HUES6 (cell line): ENCODE data around the gene CATSPERB.

Source experiments
- H3K27ac ChIP-seq: 2 replicates; pipeline ENCODE4 v1.7.0; 2013; ENCODE audit warnings: low read depth, mild to moderate bottlenecking, low read length, inconsistent platforms
- H3K27me3 ChIP-seq: 2 replicates; pipeline ENCODE4 v1.6.1; 2013; ENCODE audit warnings: low read length; ENCODE audit not compliant: control insufficient read depth, insufficient read depth
- H3K36me3 ChIP-seq: 2 replicates; pipeline ENCODE4 v1.6.1; 2013; ENCODE audit warnings: low read length; ENCODE audit not compliant: control insufficient read depth, insufficient read depth
- H3K4me1 ChIP-seq: 2 replicates; pipeline ENCODE4 v1.6.1; 2013; ENCODE audit warnings: low read length; ENCODE audit not compliant: control insufficient read depth, insufficient read depth
- H3K4me3 ChIP-seq: 2 replicates; pipeline ENCODE4 v1.5.1; 2013; ENCODE audit warnings: low read depth, low read length
- H3K9ac ChIP-seq: one replicate; pipeline ENCODE4 v1.6.1; 2013; ENCODE audit warnings: mild to moderate bottlenecking, low read length
- H3K9me3 ChIP-seq: 2 replicates; pipeline ENCODE4 v1.6.1; 2013; ENCODE audit warnings: low read depth, low read length; ENCODE audit not compliant: control insufficient read depth, insufficient read depth

CATSPERB gene

DNA sequence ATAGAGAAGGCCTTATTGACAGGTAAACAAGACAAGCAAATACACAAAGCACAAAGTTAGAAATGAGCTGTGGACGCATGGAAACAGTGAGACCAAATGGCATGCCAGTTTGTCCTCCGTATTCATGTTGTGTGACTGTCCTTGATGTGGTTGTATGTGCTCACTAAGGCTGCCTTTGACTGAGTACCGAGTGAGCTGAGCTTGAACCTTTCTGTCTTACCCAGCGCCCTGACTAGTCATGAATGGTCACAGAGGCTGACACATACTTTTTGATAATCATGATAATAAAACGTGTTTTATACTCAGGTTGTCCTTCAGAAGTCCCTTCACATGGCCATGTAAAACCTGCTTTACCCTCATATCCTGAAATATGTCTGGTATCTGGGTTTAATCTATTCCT, 553 bp upstream of the CATSPERB start:
- Histone ChIP-seq H3K36me3 (no peaks in the 10 kb centered on the region), H3K9me3 (no peaks in the 10 kb centered on the region), H3K4me1 (no peaks in the 10 kb centered on the region), H3K9ac (no peak overlapping the region), H3K27ac (no peak overlapping the region), H3K4me3 (no peak overlapping the region), H3K27me3 (no peaks in the 10 kb centered on the region)

GRCh38 chr14:91731018-91731417, 868 bp downstream of the CATSPERB start:
- Histone ChIP-seq H3K27me3 (no peaks in the 10 kb centered on the region), H3K9me3 (no peaks in the 10 kb centered on the region), H3K4me3 (no peak overlapping the region), H3K4me1 (no peaks in the 10 kb centered on the region), H3K27ac (no peak overlapping the region), H3K36me3 (no peaks in the 10 kb centered on the region), H3K9ac (no peak overlapping the region)

DNA sequence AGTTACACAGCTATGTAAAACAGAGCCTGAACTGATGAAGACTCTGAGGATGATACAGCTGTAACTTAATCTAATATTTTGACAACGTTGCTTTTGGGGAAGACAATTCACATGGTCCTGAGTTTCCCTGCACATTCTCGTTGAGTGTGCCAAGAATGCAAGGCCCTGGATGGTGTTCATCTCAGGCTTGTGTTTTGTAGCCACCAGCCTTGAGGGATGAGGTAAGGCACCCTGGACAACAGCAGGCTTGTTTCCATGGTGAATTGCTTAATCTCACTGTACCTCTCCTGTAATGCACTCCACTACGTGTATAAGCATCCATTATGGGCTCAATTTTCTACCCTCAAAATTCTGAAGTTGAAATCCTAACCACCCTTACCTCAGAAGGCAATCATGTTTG, 2.1 kb downstream of the CATSPERB start:
- Histone ChIP-seq H3K27me3 (no peaks in the 10 kb centered on the region), H3K36me3 (no peaks in the 10 kb centered on the region), H3K9me3 (no peaks in the 10 kb centered on the region), H3K27ac (no peak overlapping the region), H3K4me3 (no peak overlapping the region), H3K9ac (no peak overlapping the region), H3K4me1 (no peaks in the 10 kb centered on the region)

DNA sequence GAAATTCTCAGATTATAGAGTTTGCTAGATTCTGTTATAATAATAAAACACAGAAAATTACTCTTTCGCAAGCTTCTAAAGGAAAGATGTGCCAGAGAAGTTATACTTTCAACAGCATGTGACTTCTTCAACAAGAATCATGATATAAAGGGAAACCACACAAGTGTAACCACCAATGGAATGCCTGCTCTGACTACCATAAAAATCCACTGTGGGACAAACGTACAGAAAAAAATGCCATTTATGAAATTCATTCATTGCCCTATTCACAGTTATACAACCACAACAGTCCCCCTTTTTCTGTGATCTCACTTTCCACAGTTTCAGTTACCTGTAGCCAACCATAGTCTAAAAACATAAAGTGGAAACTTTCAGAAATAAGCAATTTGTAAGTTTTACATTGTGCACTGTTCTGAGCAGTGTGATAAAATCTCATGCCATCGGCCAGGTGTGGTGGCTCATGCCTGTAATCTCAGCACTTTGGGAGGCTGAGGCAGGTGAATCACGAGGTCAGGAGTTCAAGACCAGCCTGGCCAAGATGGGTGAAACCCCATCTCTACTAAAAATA, 3.2 kb downstream of the CATSPERB start:
- no peaks in the 10 kb centered on the region for H3K36me3 ChIP-seq
- no peaks in the 10 kb centered on the region for H3K27me3 ChIP-seq
- no peaks in the 10 kb centered on the region for H3K9me3 ChIP-seq
- no peak overlapping the region for H3K4me3 ChIP-seq
- H3K9ac ChIP-seq: no peak overlapping the region
- H3K4me1 ChIP-seq: no peaks in the 10 kb centered on the region
- H3K27ac ChIP-seq: no peak overlapping the region

DNA sequence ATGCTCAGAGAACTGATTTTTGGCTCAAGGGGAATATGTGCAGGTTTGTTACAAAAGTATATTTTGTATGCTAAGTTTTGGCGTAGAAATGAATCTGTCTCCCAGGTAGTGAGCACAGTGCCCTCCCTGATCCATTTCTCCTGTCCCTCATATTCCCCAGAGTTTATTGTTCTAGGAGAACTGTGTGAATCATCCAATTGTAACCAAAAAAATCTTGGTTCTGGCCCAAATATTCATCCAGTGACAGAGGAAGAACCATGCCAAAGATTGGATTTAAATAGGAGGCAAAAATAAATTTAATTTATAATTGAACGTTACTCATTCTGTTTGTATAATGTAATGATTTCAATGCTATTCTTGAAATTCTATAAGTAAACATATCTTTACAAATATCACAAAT, 4.8 kb downstream of the CATSPERB start:
- Histone ChIP-seq H3K4me3 (no peak overlapping the region), H3K9ac (no peak overlapping the region), H3K27ac (no peak overlapping the region), H3K27me3 (no peaks in the 10 kb centered on the region), H3K9me3 (no peaks in the 10 kb centered on the region), H3K36me3 (no peaks in the 10 kb centered on the region), H3K4me1 (no peaks in the 10 kb centered on the region)

DNA sequence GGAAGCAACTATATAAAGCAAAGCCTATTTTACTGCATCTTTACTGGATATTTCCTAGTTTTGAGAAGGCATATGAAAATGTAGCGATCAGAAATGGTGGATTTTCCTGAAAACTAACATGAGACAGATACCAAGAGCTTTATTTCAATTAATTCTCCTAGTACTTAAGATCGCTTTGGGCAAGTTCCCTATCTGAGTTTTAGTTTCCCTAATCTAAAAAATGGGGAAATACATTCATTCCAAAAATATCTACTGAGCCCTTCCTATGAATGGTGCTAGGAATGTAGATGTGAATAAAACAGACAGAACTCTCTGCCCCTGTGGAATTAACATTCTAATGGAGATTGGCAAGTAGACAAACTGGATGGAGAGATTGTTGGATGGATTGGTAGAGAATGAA, 8.4 kb downstream of the CATSPERB start:
- Histone ChIP-seq H3K9ac (no peak overlapping the region), H3K9me3 (no peaks in the 10 kb centered on the region), H3K4me3 (no peak overlapping the region), H3K27ac (no peak overlapping the region), H3K4me1 (no peaks in the 10 kb centered on the region), H3K27me3 (no peaks in the 10 kb centered on the region), H3K36me3 (no peaks in the 10 kb centered on the region)

- H3K9ac ChIP-seq: no peak overlapping the region
- no peak overlapping the region for H3K27ac ChIP-seq
- no peaks in the 10 kb centered on the region for H3K9me3 ChIP-seq
- no peaks in the 10 kb centered on the region for H3K4me1 ChIP-seq
- H3K36me3 ChIP-seq: no peaks in the 10 kb centered on the region
- H3K4me3 ChIP-seq: no peak overlapping the region
- H3K27me3 ChIP-seq: no peaks in the 10 kb centered on the region
Observed at GRCh38 chr14:91722386-91722785, 9.5 kb downstream of the CATSPERB start.

DNA sequence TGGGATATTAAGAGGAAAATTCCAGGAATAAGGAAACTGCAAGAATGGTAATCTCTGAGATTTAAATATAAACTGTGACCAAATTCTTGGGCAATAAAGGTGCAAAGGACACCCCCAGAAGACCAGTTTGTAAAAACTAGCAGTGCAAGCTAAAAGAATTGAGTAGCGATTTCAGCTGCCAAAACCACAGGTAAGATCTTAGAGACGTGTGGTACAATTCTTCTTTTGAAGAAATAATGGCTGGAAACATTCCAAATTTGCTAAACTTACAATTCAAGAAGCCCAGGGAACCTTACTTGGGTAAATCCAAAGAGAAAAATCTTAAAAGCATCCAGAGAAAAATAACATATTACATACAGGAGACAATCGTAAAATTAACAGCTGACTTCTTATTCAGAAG, 12.0 kb downstream of the CATSPERB start:
- Histone ChIP-seq H3K27ac (no peak overlapping the region), H3K4me1 (no peaks in the 10 kb centered on the region), H3K9ac (no peak overlapping the region), H3K9me3 (no peaks in the 10 kb centered on the region), H3K27me3 (no peaks in the 10 kb centered on the region), H3K36me3 (no peaks in the 10 kb centered on the region), H3K4me3 (no peak overlapping the region)

GRCh38 chr14:91716999-91717398, 14.9 kb downstream of the CATSPERB start:
- Histone ChIP-seq H3K36me3 (no peaks in the 10 kb centered on the region), H3K4me3 (no peak overlapping the region), H3K9me3 (no peaks in the 10 kb centered on the region), H3K4me1 (no peaks in the 10 kb centered on the region), H3K27me3 (no peaks in the 10 kb centered on the region), H3K9ac (no peak overlapping the region), H3K27ac (no peak overlapping the region)

DNA sequence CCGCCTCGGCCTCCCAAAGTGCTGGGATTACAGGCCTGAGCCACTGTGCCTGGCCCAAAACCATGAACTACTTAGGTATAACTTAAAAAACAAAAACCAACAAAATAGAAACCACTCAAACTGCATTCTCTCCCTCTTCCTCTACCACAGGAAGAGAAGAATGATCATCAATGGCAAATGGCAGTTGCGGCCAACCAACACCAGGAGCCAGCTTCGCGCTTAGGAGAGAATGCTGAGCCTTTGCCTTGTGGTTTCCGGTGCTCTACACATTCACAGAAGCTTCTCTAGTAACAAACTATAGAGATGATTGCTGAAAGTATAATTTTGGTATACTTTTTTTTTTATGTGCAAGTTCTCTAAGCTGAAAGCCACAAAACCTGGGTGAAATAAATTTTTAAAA, 17.1 kb downstream of the CATSPERB start:
- Histone ChIP-seq H3K36me3 (no peaks in the 10 kb centered on the region), H3K9ac (no peak overlapping the region), H3K27ac (no peak overlapping the region), H3K4me3 (no peak overlapping the region), H3K4me1 (no peaks in the 10 kb centered on the region), H3K27me3 (no peaks in the 10 kb centered on the region), H3K9me3 (no peaks in the 10 kb centered on the region)

DNA sequence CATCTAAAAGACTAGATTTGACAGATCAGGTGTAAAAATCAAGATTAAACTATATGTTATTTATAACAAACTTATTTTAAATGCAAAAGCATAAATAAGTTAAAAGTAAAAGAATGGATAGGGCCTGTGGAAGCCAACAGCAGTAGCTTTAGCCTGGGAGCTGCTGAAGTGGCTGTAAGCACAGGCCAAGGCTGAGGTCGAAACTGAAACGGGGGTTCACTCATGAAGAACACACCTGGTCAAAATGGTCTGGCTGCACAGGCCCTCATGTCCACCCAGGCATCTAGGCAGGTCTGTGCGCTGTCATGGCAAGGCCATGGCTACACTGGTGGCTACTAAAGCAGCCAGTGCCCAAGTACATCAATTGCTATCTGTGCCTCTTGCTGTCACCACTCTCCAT, 23.1 kb downstream of the CATSPERB start:
- H3K27ac ChIP-seq: no peak overlapping the region

DNA sequence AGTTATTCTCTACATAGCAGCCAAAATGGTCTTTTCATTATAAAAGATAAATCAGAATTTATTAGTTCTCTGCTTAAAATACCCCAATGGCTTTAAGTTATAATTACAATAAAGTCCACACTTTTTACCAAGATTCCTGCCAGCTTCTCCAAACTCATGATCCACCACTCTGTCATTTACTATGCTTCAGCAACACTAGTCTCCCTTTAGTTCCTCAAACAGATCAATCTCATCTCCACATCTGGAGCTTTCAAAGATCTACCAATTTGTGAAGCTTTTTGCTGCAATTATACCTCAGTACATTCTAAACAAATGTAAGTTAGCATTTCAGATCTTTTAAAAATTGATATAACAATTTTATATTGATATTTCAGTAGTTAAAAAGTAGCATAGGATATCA, 24.9 kb downstream of the CATSPERB start:
- Histone ChIP-seq H3K4me3 (no peak overlapping the region), H3K27ac (no peak overlapping the region), H3K36me3 (no peaks in the 10 kb centered on the region), H3K4me1 (no peaks in the 10 kb centered on the region), H3K9me3 (peaks cover 6% of the 10 kb centered on the region), H3K27me3 (no peaks in the 10 kb centered on the region), H3K9ac (no peak overlapping the region)

More for the DNA sequence above, 23.1 kb downstream of the CATSPERB start:
- H3K36me3 ChIP-seq: no peaks in the 10 kb centered on the region
- no peak overlapping the region for H3K9ac ChIP-seq
- H3K4me1 ChIP-seq: no peaks in the 10 kb centered on the region
- peaks cover 5% of the 10 kb centered on the region for H3K9me3 ChIP-seq
- no peak overlapping the region for H3K4me3 ChIP-seq
- no peaks in the 10 kb centered on the region for H3K27me3 ChIP-seq
